Epithelial cell of proximal tubule (primary cell): Measurements from ENCODE around the gene STXBP5. TPM values are rescaled to one million over a fixed set of nuclear protein-coding genes. Genes with fewer than 3 reads are reported as not detected.

ENCODE experiments used
- DNase-seq: peaks from one replicate; pipeline ENCODE4 v3.0.0-alpha.2; 2011; ENCODE audit warnings: low read depth
- H3K4me3 ChIP-seq: 2 replicates; pipeline ENCODE4 v1.5.1; 2011; ENCODE audit warnings: low read depth, mild to moderate bottlenecking, low read length
- total RNA-seq: library from RNA; depleted of rRNA; stranded (reverse); fragments of >200 nt; gene quantifications from 2 replicates; pipeline ENCODE4 v1.2.3, GENCODE V29; 2015
- TF ChIP-seq, protein P1 (sequence below): conservative IDR thresholded peaks from 2 replicates; pipeline ENCODE4 v1.5.1; 2012; ENCODE audit warnings: low read depth, mild to moderate bottlenecking, low read length

Gene STXBP5
- total RNA-seq, 1 donor from 2014 or later = 16.3 TPM

DNA sequence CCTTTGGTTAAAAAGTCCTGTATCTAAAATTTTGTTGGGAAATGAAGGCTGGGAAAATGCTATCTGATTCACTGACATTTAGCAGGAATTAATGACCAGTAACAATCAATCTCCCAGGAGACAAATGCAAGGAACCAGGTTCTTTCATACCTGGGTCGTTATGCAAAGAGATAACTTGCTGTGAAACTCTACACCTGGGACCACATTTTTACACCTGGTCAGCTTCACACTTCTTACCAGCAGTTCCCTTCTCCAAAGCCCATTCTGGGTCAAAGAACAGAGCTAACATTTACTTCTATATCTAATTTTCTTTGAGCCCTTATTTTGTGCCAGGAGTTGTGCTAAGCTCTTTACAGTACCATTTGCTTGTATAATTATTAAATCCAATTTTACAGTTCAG lies 27.4 kb upstream of the STXBP5 start:
- DNase-seq = no peak
- TF ChIP-seq, protein P1, sequence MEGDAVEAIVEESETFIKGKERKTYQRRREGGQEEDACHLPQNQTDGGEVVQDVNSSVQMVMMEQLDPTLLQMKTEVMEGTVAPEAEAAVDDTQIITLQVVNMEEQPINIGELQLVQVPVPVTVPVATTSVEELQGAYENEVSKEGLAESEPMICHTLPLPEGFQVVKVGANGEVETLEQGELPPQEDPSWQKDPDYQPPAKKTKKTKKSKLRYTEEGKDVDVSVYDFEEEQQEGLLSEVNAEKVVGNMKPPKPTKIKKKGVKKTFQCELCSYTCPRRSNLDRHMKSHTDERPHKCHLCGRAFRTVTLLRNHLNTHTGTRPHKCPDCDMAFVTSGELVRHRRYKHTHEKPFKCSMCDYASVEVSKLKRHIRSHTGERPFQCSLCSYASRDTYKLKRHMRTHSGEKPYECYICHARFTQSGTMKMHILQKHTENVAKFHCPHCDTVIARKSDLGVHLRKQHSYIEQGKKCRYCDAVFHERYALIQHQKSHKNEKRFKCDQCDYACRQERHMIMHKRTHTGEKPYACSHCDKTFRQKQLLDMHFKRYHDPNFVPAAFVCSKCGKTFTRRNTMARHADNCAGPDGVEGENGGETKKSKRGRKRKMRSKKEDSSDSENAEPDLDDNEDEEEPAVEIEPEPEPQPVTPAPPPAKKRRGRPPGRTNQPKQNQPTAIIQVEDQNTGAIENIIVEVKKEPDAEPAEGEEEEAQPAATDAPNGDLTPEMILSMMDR = no peak
- H3K4me3 ChIP-seq = no peak overlapping the region

DNA sequence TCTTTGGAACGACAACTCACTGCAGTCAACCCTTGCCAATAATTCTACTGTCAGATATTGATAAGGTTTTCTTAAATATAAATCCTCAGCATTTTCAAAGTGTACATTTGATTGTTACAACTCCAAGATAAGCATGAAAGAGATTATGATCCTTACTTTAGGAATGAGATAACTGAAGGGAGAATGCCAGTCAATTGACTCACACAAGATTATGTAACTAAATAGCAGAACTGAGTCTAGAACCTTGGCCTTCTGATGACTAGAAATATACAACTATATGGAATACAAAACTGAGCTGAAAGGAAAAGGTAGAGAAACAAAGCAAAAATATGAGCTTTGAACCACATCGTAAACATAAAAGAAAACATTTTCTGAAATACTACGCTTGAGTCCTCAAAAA lies 26.9 kb upstream of the STXBP5 start:
- TF ChIP-seq, protein P1 = no peak
- no peak for DNase-seq
- no peak overlapping the region for H3K4me3 ChIP-seq

DNA sequence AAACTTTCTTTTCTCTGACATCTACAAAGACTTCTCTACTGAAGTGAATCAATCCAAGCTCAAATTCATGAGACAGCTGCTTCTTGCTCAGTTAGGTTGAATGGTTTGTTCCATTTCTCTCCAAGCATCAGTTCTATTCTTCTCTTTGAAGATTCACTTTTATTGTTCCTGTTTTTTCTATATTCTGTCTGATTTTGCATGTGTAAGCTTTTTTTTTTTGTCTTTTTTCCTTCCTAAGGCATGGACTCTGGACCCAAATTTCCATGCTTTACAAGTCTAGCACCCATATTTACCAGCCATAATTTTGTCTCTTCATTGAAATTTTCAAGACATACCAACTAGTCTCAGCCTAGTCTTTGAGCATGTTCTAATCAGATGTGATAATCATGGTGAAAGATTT lies 25.9 kb upstream of the STXBP5 start:
- no peak for DNase-seq
- TF ChIP-seq, protein P1 = no peak
- no peak overlapping the region for H3K4me3 ChIP-seq

DNA sequence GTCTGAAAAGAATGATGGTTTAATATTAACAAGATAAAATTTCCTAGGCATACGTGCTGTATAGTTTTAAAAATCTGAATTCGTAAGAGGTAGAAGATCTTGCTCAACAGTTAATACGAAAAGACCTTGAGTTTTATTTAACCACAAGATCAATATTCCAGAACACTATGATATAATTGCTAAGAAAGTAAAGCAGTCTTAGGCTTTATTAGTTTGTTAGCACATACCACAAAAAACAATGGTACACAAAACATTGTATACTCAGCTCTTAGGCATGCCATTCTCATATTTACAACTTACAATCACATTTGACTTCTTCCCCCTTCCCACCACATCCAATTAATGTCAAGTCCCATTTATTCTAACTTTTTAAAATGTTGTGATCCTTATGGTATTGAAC lies 24.4 kb upstream of the STXBP5 start:
- no peak overlapping the region for H3K4me3 ChIP-seq
- TF ChIP-seq, protein P1 = no peak
- DNase-seq = no peak

DNA sequence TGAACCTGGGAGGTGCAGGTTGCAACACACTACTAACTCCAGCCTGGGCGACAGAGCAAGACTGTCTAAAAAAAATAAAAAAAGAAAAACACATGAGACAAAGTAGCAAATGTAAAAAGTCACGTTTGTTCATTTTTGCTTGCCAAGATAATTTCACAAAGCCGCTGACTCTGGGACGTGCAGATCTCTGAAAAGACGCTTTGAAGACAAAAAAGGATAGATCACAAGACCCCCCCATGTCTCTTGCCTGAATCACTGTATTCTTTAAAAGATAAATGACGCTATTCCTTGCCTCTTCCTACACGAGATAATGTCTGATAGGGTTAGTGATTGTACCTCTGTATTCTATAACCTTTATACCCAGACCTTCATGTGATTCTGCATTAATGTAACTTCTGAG lies 23.3 kb upstream of the STXBP5 start:
- no peak for DNase-seq
- TF ChIP-seq, protein P1 = no peak

DNA sequence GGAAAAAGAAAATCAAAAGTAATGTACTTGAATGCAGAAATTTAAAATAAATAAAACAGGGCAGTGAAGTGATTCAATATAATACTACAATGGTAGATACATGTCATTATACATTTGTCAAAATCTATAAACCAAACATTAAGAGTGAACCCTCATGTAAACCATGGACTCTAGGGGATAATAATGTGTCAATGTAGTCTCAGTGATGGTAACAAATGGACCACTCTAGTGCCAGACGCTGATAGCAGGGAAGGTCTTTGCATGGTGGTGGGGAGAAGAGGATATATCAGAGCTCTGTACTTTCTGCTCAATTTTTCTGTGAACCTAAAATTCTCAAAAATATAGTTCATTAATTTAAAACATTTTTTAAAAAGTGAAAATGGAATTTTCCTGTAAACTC lies 19.8 kb upstream of the STXBP5 start:
- H3K4me3 ChIP-seq = no peak overlapping the region
- TF ChIP-seq, protein P1 = no peak
- DNase-seq = no peak

More for the DNA sequence above, 23.3 kb upstream of the STXBP5 start:
- no peak overlapping the region for H3K4me3 ChIP-seq

DNA sequence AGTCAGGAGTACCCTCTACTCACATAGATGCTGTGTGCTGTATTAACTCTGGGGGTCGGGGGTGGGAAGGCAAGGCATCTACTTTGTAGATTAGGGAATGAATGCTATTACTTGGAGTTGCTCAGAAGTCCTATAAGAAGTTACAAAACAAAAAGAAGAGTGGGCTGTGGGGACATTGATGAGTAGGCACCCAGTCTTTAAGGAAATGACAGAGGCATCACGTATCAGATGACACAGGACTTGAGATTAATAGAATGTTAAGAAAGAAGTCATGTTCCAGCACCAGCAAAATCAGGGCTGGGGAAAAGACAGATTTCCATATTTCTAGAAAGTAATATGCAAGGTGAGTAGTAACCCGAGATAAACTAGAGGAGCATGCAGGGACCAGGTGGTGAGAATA lies 19.0 kb upstream of the STXBP5 start:
- TF ChIP-seq, protein P1 = no peak
- no peak for DNase-seq
- no peak overlapping the region for H3K4me3 ChIP-seq
